ENCODE results near the gene KIF7.

The KIF7 gene

DNA sequence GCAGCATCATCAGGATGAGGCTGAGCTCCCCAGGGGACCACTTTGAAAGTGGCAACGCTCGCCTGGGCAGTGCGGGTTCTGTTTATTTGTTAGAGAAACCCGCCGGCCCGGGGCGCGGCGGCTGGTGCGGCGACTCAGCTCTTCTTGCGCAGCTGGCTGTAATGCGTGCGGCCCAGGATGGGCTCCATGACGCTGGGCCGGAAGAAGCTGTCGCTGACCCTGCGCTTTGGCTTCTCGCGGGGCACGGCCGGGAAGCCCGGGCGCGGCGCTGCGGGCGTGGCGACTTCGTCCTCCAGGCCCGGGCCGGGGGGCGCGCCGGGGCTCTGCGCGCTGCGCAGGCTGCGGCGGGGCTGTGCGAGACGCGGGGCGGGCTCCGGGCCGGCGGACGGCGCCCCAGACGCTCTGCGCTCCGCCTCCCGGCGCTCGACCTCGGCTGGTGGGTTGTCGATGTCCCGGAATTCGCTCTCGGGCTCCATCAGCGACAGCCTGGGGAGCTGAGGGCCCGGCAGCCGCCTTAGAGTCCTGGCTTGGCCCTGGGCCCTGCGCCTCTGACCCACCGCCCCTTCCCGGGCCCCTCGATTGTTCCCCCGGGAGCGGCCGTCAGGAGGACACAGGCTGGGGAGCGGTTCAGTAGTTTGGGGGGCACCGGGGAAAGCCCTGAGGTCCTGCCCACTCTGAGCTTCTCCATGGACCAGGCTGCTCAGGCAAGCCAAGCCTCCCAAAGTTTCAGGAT lies 10.3 kb upstream of the KIF7 start:
- no peak for TF ChIP-seq GATA2 (IDR thresholded peaks at IDR 0.05; ENCODE audit: low read depth, low read length)
- no peak for TF ChIP-seq GATA3 (IDR thresholded peaks at IDR 0.05; ENCODE audit: low read depth, low read length)

DNA sequence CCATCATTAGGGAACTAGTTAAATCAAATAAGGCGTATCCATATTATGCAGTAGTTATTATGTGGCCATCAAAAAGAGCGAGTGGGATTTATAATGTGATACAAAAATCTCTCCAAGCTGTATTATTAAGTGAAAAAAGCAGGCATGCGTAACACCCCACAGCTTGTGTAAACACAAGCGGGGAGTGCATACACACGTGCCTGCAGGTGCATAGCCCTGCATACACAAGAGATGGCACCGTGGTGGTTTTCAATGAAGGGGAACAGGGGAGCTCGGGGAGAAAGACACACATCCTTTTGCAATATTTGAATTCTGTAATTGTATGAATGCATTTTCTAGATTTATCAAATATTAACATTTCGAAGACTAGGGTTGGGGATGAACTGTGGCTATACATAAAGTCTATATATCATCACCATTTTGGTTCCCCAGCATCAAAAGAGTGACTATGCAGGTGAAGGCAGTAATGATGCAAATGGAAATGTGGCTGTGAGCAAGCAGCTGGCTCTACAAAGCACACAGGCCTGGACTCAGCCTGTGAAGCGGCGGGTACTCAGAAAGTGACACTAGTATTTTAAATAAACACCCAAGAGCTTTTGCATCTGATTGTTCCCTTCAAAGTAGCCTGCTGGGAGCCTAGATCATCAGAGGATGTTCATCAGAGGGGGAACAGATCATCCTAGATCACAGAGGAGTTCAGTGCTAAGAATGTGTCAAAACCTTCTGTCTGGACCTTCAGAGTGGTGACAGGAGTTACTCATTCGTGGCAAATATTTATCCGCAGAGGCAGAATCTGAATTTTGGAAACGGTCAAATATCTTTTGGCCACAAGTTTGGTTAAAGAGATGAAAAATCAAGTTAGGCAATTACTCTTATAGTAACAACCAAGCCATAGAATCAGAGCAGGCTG lies 9.4 kb upstream of the KIF7 start:
- TF ChIP-seq GATA3 (IDR thresholded peaks at IDR 0.05; ENCODE audit: low read depth, low read length) (no peak), GATA2 (IDR thresholded peaks at IDR 0.05; ENCODE audit: low read depth, low read length) (no peak)

DNA sequence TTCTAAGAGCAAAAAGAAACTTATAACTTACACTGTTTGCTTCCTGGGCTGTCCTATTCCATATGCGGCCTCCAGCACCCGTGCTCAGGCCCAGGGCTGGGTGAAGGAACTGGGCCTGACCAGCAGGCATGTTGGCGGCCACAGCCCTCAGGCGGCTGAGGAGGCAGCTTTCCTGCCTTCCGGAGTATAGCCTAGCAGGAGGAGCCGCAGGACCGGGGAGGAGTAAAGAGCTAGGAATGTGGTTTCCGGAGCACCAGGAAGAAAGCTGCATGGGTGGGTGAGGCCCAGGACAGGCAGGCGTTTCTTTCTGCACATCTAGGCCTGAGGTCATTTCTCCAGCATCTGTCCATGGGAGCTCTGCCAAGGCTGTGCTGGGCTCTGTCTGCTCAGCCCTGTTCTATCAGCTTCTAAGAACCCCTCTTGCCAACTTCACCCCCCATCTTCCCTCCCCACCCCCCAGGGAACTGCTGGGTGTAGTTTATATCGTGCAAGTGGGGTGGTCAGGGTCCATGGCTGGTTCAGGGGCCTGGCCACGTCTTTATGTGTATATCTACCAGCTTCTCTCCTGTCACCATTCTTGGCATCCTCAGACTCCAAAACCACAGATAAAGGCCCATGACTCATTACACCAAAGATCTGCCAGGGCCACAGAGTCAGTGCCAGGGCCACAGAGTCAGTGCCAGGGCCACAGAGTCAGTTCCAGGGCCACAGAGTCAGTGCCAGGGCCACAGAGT lies 7.8 kb upstream of the KIF7 start:
- TF ChIP-seq GATA2 (IDR thresholded peaks at IDR 0.05; ENCODE audit: low read depth, low read length): no peak
- no peak for TF ChIP-seq GATA3 (IDR thresholded peaks at IDR 0.05; ENCODE audit: low read depth, low read length)

DNA sequence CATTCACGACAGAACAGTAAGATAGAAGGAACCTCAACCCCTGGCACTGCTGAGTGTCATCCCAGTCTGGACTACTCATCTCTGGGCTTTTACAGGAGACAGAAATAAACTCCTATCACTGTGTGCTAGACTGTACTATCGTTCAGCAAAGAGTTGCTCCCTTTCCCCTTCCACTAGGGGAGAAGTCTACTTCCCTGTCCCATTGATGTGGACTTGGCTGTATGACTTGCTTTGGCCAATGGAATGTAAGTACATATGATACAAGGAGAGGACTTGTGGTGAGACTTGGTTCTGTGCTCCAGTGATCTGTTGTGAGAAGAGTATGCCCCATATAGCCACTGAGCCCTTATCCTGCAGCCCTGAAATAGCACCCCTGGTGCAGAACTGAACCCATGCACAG lies 5.3 kb upstream of the KIF7 start:
- no peak for TF ChIP-seq GATA2 (IDR thresholded peaks at IDR 0.05; ENCODE audit: low read depth, low read length)

DNA sequence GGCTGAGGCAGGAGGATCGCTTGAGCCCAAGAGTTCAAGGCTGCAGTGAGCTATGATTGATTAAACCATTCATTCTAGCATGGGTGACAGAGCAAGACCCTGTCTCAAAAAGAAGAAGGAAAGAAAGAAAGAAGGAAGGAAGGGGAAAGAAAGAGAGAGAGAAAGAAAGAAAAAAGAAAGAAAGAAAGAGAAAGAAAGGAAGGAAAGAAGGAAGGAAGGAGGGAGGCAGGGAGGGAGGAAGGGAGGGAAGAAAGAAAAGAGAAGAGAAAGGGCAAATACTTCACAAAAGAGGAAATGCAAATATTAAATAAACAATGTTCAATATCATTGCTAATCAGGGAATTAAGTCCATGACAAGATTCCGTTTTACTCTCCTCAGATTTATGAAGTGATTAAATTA lies 4.0 kb upstream of the KIF7 start:
- TF ChIP-seq GATA3 (IDR thresholded peaks at IDR 0.05; ENCODE audit: low read depth, low read length): no peak
- TF ChIP-seq GATA2 (IDR thresholded peaks at IDR 0.05; ENCODE audit: low read depth, low read length): no peak

DNA sequence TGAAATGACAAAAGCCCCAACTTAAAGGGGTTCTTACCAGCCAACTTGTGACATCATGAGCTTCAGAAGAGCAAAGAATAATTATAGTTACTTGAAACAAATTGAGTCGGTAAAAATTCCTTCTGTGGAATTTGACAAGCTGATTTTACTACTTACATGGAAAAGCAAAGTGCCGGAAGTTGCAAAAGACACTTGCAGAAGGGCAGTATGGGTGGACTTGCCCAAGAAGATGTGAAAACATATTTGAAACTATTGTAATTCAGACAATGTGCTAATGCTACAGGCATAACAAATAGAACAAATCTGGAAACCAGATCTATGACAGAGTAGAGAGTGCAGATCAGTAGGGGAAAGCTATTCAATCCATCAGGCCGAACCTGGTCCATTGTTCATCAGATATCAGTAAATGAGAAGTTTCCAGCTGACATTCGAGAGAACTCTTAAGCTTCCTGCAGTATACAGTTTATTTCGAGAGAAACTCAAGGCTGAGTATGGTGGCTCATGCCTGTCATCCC lies 2.5 kb upstream of the KIF7 start:
- no peak for TF ChIP-seq GATA3 (IDR thresholded peaks at IDR 0.05; ENCODE audit: low read depth, low read length)
- TF ChIP-seq GATA2 (IDR thresholded peaks at IDR 0.05; ENCODE audit: low read depth, low read length): no peak

DNA sequence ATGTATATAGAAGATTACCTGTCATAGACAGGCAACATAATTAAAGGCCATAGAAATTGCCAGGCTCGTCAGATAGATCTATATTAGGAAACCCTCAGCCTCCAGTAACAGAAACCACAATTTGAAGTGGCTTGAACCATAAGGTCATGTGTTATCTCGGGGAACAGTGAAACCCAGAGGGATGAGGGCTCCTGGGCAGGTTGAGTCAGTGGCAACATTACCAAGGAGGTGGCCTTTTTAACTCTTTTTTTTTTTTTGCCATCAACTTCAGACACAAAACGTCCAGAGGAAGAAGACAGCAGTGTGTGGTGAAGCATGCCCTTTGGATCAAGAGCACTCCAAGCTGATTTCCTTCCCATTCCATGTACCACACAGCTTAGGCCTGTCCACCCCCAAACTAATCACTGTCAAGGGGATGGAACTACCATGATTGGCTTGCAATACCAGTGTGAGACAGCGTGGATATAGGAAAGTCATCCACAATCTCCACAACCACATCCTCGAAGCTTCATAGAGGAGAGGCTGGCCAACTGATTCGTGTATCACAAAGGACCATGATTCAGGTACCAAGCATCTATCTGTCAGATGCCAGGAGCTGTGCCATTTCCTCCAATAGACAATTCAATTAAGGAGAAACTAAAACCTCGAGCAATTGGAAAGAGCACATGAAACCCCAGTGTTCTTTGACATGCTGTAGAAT lies 999 bp upstream of the KIF7 start:
- TF ChIP-seq GATA3 (IDR thresholded peaks at IDR 0.05; ENCODE audit: low read depth, low read length) (no peak), GATA2 (IDR thresholded peaks at IDR 0.05; ENCODE audit: low read depth, low read length) (no peak)

DNA sequence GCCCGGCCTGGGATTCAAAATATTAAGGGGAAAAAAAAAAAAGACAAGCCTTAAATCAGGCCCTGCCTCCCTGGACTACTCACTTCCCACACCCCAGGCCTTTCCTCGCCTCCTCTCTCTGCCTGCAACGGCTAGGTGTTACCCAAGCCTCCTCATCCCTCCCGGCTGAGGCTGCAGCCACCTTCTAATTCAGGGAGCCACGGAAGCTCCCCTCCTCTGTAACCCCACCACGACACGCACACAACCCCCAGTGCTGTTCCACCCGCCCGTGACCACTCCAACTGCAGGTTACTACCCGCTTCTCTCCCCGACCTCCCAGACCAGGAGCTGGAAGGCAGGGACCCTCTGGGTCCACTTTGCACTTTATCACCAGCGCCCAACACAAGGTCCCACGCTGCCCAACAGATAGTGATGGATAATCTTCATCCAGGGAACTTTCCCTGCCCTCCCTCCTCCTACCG lies 936 bp downstream of the KIF7 start:
- no peak for TF ChIP-seq GATA3 (IDR thresholded peaks at IDR 0.05; ENCODE audit: low read depth, low read length)
- TF ChIP-seq GATA2 (IDR thresholded peaks at IDR 0.05; ENCODE audit: low read depth, low read length): no peak

DNA sequence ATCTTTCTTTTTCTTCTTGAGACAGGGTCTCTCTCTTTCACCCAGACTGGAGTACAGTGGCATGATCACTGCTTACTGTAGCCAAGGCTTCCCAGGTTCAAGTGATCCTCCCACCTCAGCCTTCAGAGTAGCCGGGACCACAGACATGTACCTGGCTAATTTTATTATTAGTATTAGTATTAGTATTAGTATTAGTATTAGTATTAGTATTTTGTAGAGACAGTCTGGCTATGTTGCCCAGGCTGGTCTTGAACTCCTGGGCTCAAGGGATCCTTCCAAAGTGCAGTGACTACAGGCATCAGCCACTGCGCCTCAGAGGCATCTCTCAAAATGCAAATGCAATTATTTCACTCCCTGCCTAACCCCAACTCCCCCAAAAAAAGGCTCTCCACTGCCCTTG lies 1.7 kb downstream of the KIF7 start:
- no peak for TF ChIP-seq GATA3 (IDR thresholded peaks at IDR 0.05; ENCODE audit: low read depth, low read length)
- TF ChIP-seq GATA2 (IDR thresholded peaks at IDR 0.05; ENCODE audit: low read depth, low read length): no peak

DNA sequence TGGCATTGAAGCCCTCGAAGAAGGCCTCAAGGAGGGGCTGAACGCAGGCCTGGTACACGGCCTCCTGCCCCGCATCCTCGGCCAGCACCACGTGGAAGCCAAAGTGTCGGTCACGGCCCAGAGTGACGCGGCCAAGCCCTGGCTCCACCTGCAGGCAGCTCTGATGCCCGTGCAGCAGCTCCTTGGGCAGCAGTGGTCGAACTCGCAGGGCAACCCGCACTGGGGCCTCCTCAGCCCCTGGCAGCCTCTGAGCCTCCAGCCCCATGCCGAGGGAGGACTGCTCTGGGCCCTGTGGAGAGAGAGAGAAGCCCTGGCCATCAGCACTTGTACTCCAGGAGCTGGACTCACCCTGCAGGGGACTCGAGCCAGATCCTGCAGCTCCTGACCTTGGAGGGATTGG lies 2.6 kb downstream of the KIF7 start:
- TF ChIP-seq GATA2 (IDR thresholded peaks at IDR 0.05; ENCODE audit: low read depth, low read length) (no peak), GATA3 (IDR thresholded peaks at IDR 0.05; ENCODE audit: low read depth, low read length) (no peak)

DNA sequence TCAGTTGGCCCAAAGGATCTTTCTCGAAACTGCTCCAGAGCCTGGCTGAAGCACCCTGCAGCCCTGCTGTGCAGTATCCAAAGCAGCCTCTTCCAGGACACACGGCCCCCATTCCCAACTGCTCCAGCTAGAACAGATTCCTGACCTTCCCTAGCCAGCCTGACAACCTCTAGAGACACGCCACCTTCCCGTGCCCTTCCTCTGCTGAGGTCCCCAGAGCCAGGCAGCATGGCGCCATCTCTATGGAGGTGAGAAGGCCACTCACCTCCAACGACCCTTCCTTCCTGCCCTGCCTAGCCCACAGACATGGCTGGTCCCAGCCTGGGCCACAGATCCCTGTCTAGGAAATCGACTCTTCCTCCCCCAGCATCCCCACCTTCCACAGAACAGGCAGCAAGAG lies 3.1 kb downstream of the KIF7 start:
- TF ChIP-seq GATA2 (IDR thresholded peaks at IDR 0.05; ENCODE audit: low read depth, low read length) (no peak), GATA3 (IDR thresholded peaks at IDR 0.05; ENCODE audit: low read depth, low read length) (no peak)

DNA sequence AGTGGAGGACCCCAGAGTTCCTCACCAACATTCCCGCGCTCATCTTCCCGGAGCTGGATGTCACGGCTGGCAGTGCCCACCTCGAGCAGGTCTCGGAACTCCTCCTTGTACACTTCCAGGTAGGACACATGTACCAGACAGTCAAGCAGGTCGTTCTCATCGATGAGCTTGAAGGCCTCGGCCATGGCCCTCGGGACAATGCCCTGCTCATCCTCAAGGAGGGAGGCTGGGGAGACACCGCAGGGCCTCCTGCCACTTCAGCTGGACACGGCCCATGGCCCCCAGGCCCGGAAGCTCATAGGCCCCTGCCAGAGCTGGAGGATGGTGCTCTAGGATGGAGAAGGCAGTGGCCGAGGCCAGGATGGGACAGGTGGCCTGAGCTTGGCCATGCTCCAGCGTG lies 5.6 kb downstream of the KIF7 start:
- TF ChIP-seq GATA3 (IDR thresholded peaks at IDR 0.05; ENCODE audit: low read depth, low read length) (no peak), GATA2 (IDR thresholded peaks at IDR 0.05; ENCODE audit: low read depth, low read length) (no peak)

DNA sequence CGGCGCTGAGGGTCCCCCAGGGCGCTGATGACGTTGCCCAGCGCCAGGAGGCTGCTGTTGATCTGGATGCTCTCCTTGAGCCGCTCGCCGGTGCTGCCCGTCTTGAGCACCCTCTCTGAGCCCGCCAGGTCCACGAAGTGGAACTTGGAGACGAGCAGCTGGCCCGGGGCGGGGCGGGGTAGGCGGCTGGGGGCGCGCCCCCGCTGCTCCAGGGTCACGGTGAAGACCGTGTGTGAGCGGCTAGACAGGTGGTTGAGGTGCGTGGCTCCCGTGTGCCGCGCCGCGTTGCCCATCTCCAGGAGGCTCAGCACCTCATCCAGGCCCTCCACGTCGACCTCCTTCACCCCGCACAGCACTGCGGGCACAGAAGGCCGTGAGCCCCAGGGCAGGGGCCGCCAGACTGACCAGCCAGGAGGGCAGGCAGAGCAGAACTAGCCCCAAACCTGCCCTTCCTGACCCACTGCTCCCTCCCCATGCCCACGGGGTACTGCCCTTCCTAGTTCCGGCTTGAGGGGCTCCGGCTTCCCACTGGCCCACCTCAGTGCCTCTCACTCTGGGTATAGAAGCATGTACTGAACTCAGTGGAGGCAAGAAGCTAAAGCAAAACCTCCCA lies 6.1 kb downstream of the KIF7 start:
- TF ChIP-seq GATA2 (IDR thresholded peaks at IDR 0.05; ENCODE audit: low read depth, low read length) (no peak), GATA3 (IDR thresholded peaks at IDR 0.05; ENCODE audit: low read depth, low read length) (no peak)

Measured in SH-SY5Y (cell line).